ENCODE results near the gene SOD2.
"Not testable (repeated sequence)": the region's sequence is repeated elsewhere in the genome, so short reads cannot be mapped to it uniquely, and the experiment has no call there.

SOD2 gene

DNA sequence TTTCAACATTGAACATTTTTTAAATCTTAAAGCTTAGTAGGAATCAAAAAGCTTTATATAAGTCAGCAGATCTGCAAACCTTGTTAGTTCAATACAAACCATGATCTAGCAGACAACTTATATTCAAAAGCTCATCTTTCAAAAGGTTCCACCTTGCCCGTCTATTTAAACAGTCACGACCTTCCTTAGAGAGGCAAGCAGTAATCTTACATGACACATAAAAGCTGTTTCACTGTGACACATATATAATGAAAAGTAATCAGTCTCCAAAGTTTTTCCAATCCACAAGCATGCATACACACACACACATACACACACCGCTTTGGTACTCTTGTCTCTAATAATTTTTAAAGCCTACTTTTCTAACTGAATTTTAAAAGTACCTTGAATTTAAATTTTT lies 12.9 kb downstream of the SOD2 start:
- no peak for DNase-seq

GRCh38 chr6:159679091-159680077 lies 13.7 kb downstream of the SOD2 start:
- no peak for DNase-seq

- DNase-seq: no peak
Measured at GRCh38 chr6:159678574-159678973, 14.5 kb downstream of the SOD2 start.

- DNase-seq: no peak
Measured at GRCh38 chr6:159677506-159678165, 15.4 kb downstream of the SOD2 start.

DNA sequence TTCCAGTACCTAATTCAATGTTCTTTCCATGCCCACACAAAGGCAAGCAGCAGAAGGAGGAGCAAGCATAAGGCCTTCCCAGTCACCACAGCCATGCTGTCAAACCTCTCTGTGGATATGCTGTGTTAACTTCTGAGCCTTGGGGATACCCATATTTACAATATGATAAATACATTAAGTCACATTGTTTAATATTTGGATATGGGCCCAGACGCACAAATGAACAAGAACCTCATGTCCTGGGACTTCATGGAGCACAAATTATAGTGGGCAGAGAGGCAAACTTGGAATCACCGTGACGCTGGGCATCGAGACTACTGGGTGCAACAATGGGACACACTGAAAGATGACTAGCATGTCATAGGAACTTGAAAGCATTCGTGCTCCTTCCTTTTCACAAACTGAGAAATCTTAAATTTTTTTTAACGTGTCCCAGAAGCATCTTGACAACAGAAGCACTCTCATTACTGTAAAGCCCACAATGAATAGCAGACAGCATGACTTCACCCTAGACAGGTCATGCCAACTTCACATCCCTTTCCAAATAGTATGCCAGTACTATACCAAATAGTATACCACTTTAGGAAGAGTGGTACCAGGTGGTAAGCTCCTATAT lies 16.0 kb downstream of the SOD2 start:
- DNase-seq: no peak

GRCh38 chr6:159676236-159676635 lies 16.8 kb downstream of the SOD2 start:
- DNase-seq: not testable (repeated sequence)

GRCh38 chr6:159665868-159666635 lies 27.0 kb downstream of the SOD2 start:
- DNase-seq: no peak

DNA sequence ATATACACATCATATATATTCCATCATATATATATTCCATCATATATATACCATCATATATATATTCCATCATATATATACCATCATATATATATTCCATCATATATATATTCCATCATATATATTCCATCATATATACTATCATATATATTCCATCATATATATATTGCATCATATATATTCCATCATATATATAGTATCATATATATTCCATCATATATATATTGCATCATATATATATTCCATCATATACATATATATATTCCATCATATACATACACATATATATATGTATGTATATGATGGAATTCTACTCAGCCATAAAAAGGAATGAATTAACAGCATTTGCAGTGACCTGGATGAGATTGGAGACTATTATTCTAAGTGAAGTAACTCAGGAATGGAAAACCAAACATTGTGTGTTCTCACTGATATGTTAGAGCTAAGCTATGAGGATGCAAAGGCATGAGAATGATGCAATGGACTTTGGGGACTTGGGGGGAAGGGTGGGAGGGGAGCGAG lies 29.6 kb downstream of the SOD2 start:
- DNase-seq: not testable (repeated sequence)

- DNase-seq: not testable (repeated sequence)
Measured at GRCh38 chr6:159661977-159662376, 31.1 kb downstream of the SOD2 start.

DNA sequence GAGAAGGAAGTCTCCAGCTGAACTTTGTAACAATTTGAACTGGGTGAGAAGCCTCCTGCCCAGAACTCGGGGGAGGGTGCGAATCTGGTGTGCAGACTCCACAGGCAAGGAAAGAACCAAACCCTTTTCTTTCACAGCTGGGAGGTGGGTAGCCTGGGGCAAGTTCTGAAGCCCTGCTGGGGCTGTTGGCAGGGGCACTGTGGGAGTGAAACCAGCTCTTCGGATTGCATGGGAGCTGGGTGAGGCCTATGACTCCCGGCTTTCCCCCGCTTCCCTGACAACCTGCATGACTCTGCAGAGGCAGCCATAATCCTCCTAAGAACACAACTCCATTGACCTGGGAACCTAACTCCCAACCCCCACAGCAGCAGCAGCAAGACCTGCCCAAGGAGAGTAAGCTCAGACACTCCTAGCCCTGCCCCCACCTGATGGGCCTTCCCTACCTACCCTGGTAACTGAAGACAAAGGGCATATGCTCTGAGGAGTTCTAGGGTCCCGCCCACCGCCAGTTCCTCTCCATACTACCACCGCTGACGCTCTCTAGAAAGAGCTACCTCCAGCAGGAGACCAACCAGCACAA lies 37.5 kb downstream of the SOD2 start:
- DNase-seq: no peak

DNA sequence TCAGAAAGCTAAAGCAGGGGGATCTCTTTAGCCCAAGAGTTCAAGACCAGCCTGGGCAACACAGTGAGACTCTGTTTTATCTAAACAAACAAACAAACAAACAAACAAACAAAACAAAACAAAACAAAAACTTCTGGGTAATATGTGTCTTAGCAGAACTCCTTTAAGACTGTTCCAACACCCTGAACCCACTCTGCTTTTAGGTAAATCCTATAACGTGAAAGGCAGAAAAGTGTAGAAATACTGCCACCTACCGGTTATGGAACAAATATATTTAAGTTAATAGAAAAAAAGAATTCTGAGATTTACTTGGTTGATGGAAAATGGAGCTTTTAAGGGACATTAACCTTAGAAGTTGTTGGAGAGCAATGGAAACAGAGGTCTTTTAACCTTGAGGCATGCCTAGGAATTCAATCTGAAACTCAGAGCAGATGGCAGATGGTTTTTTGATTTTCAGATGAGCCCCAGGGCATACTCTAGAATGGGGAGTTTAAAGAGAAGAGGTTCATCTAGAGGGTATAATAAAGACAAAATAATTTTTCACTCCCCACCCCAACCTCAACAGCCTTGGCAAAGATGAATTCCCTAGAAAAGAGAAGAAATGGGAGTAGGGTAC lies 38.5 kb downstream of the SOD2 start:
- peak; percentile 29 for DNase-seq

DNA sequence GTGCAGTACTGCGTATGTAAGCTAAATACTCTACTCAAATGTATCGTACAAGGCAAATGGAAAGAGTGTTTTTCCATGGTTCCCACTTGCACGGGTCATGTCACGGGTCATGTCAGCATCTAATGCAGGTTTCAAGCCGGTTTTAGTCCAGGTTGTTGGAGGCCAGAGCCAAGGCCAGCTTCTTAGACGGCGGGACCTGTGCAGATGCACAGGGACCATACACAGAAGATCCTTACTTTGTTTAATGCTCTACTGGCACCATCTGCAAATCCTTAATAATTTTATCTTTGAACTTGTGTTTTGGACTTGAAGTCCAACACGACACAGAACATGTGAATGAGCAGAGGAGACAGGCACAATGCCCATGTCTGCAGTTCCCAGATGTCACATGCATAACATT lies 42.7 kb downstream of the SOD2 start:
- no peak for DNase-seq

DNA sequence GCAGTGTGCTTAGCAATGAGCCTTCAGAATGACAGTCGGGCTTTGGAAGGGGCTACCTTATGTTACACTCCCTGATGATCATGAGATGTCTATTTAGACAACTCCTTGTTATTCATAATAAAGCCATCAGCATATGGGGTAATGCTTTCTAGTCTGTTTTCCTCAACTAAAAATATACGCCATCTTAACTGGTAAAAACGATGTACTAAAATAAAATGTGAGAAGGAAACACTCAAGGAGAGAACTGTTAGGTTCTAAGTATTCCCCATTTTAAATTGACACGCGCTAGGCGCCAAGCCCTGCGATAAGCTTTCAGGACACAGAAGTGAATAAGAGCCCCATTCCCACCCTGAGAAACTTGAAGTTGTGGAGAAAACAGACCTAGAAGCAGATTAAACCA lies 43.6 kb downstream of the SOD2 start:
- DNase-seq: no peak

DNA sequence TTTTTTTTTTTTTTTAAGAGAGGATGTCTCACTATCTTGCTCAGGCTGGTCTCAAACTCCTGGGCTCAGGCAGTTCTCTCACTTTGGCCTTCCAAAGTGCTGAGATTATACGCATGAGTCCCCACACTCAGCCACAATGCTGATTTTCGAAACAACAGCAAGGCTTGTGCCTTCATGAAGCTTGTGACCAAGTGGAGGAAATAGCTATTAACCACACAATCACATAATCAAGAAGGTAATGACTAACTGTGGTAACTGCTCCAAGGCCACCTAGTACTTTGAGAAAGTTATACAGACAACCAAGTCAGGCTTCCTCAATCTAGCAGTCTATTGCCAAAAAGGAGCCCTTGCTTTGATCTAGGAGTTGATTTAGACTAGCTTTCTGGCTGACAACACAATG lies 46.3 kb downstream of the SOD2 start:
- DNase-seq: no peak

- DNase-seq: no peak
Measured at GRCh38 chr6:159646116-159646515, 46.9 kb downstream of the SOD2 start.

- DNase-seq: no peak
Measured at GRCh38 chr6:159645640-159646039, 47.4 kb downstream of the SOD2 start.
